K562 (cell line): ENCODE measurements around the gene VILL. TPM values are rescaled to one million over a fixed set of nuclear protein-coding genes. Genes with fewer than 3 reads are reported as not detected.

ENCODE experiments used
- ARID2 ChIP-seq: fragments of 450-650 bp; IDR thresholded peaks from 2 replicates; pipeline ENCODE4 v1.6.1; 2017; ENCODE audit warnings: antibody characterized with exemption, mild to moderate bottlenecking
- CBX8 ChIP-seq: fragments of 200-600 bp; sonication (generic); IDR thresholded peaks from 2 replicates; pipeline ENCODE4 v1.6.1; 2012; ENCODE audit warnings: borderline replicate concordance, mixed run types, low read depth, mild to moderate bottlenecking, moderate library complexity, mixed read lengths, low read length, control low read depth, inconsistent platforms; ENCODE audit not compliant: poor library complexity, severe bottlenecking; ENCODE audit errors: extremely low read depth
- CLOCK ChIP-seq: fragments of 250-450 bp; sonication (Bioruptor Pico); IDR thresholded peaks from 2 replicates; pipeline ENCODE4 v1.4.0; 2020; ENCODE audit warnings: mild to moderate bottlenecking, moderate library complexity, borderline replicate concordance
- CXXC5 ChIP-seq: fragments of 250-450 bp; sonication (Bioruptor Pico); IDR thresholded peaks from 2 replicates; pipeline ENCODE4 v1.8.0; 2022; ENCODE audit warnings: inconsistent platforms, mild to moderate bottlenecking, moderate library complexity
- EP300 ChIP-seq: IDR thresholded peaks from 2 replicates; pipeline ENCODE4 v1.6.1; 2012; ENCODE audit warnings: low read length, improper control_type of control experiment
- HSF4 ChIP-seq: fragments of 250-450 bp; sonication (Bioruptor Pico); IDR thresholded peaks from 2 replicates; pipeline ENCODE4 v2.1.2; 2022; ENCODE audit warnings: mild to moderate bottlenecking, moderate library complexity, borderline replicate concordance
- JUND ChIP-seq, 2 experiments: IDR thresholded peaks; 2 replicates in 1 of 2; 3 replicates in 1 of 2; pipeline ENCODE4 v1.6.1; 2011; ENCODE audit warnings: borderline replicate concordance in 2 of 2, low read depth in 2 of 2, low read length in 2 of 2, improper control_type of control experiment in 1 of 2, missing biosample characterization in 1 of 2, missing genetic modification characterization in 1 of 2, missing genetic modification reagents in 1 of 2
- KAT7 ChIP-seq: sonication (generic); formaldehyde crosslinking; IDR thresholded peaks from 2 replicates; pipeline ENCODE4 v1.8.0; 2022; ENCODE audit warnings: missing genetic modification reagents, mild to moderate bottlenecking, borderline replicate concordance
- NCOA1 ChIP-seq: fragments of 450-650 bp; IDR thresholded peaks from 2 replicates; pipeline ENCODE4 v1.6.1; 2016; ENCODE audit warnings: low read depth
- NFYB ChIP-seq: IDR thresholded peaks from 2 replicates; pipeline ENCODE4 v1.6.1; 2011; ENCODE audit warnings: mild to moderate bottlenecking, moderate library complexity; ENCODE audit not compliant: insufficient read length; ENCODE audit errors: extremely low read depth
- NR0B1 ChIP-seq: fragments of 450-650 bp; IDR thresholded peaks from one replicate; pipeline ENCODE4 v1.6.1; 2018; ENCODE audit warnings: mild to moderate bottlenecking, moderate library complexity; ENCODE audit not compliant: partially characterized antibody
- RFX7 ChIP-seq: fragments of 250-450 bp; sonication (Bioruptor Pico); IDR thresholded peaks from 2 replicates; pipeline ENCODE4 v1.5.1; 2021; ENCODE audit warnings: mild to moderate bottlenecking
- SMAD3 ChIP-seq: fragments of 450-650 bp; formaldehyde crosslinking; conservative IDR thresholded peaks from 2 replicates; pipeline ENCODE4 v1.4.0; 2020; ENCODE audit warnings: mild to moderate bottlenecking
- SMARCC2 ChIP-seq: fragments of 450-650 bp; IDR thresholded peaks from 2 replicates; pipeline ENCODE4 v1.6.1; 2017; ENCODE audit warnings: antibody characterized with exemption, moderate library complexity, mild to moderate bottlenecking, low read depth
- TARDBP ChIP-seq: fragments of 450-650 bp; IDR thresholded peaks from 2 replicates; pipeline ENCODE4 v1.6.1; 2016
- THRB ChIP-seq: fragments of 450-650 bp; formaldehyde crosslinking; conservative IDR thresholded peaks from 2 replicates; pipeline ENCODE4 v1.4.0; 2022; ENCODE audit warnings: mild to moderate bottlenecking, missing genetic modification characterization
- ZNF174 ChIP-seq: fragments of 250-450 bp; sonication (Bioruptor Pico); IDR thresholded peaks from 2 replicates; pipeline ENCODE4 v1.4.0; 2020; ENCODE audit warnings: mild to moderate bottlenecking
- ZNF224 ChIP-seq: sonication (generic); formaldehyde crosslinking; IDR thresholded peaks from 2 replicates; pipeline ENCODE4 v1.8.0; 2022; ENCODE audit warnings: mild to moderate bottlenecking, missing genetic modification reagents
- ZNF445 ChIP-seq: fragments of 250-450 bp; sonication (Bioruptor Pico); IDR thresholded peaks from 2 replicates; pipeline ENCODE4 v1.4.0; 2020; ENCODE audit warnings: low read depth, mild to moderate bottlenecking, moderate library complexity
- polyA plus RNA-seq, 8 experiments: library from polyadenylated mRNA; depleted of rRNA in 4 of 8; stranded (reverse) in 5 of 8; unstranded in 3 of 8; fragments of >200 nt; fragmentation: Nextera tagmentation in 2 of 8; fragmentation: Illumina TruSeq in 1 of 8; extraction: Ambion mirVana in 2 of 8; extraction: Trizol in 1 of 8; gene quantifications; 2 replicates each; pipeline versions ENCODE4 v1.2.1 to v1.2.3, GENCODE V29; 2011 to 2014; ENCODE audit warnings: inconsistent platforms in 1 of 8, missing spikeins in 1 of 8
- total RNA-seq, 7 experiments: library from RNA; depleted of rRNA in 6 of 7; stranded (reverse); fragments of >200 nt in 6 of 7; fragmentation: Illumina TruSeq in 2 of 7; extraction: Trizol in 2 of 7; gene quantifications; 2 replicates each; pipeline versions ENCODE4 v1.2.1 to v1.2.3, GENCODE V29; 2011 to 2021; ENCODE audit warnings: low replicate concordance in 1 of 7

VILL gene
- total and polyA plus RNA-seq, 9 of the 15 experiments (the other 6 are each of a cell fraction or from before 2014, with no cell fraction given): 0.11 to 16.0 (median 8.8) TPM

- no peak for TF ChIP-seq CBX8
- no peak for TF ChIP-seq SMAD3
- TF ChIP-seq NR0B1: no peak
- peak; percentile 74 for TF ChIP-seq NFYB
- TF ChIP-seq NCOA1: 0 out of 2 replicates have a peak, but pooled peaks have one; percentile 42
- peak; percentile 25 for TF ChIP-seq CXXC5
- no peak for TF ChIP-seq KAT7
- TF ChIP-seq SMARCC2: peak; percentile 22; the same call in 1 of the 2 replicates
- TF ChIP-seq ZNF174 (CRISPR knock-in tag): no peak
- TF ChIP-seq TARDBP: 0 out of 2 replicates have a peak, but pooled peaks have one; percentile 52
- no peak for TF ChIP-seq THRB (CRISPR knock-in tag)
- TF ChIP-seq ARID2: 0 out of 2 replicates have a peak, but pooled peaks have one; percentile 28
- TF ChIP-seq ZNF224 (CRISPR knock-in tag): no peak
- TF ChIP-seq JUND (IDR thresholded peaks at IDR 0.05; ENCODE audit: borderline replicate concordance, low read depth, low read length): peak; percentile 25; the same call in 1 of the 2 replicates
- no peak; the same call in 2 of the 3 replicates for TF ChIP-seq JUND (tag; IDR thresholded peaks at IDR 0.05; ENCODE audit: borderline replicate concordance, low read depth, low read length)
- no peak for TF ChIP-seq RFX7 (CRISPR knock-in tag)
- no peak for TF ChIP-seq HSF4 (CRISPR knock-in tag)
- peak; percentile 55; the same call in 1 of the 2 replicates for TF ChIP-seq EP300
- no peak for TF ChIP-seq ZNF445 (CRISPR knock-in tag)
- 0 out of 2 replicates have a peak, but pooled peaks have one; percentile 28 for TF ChIP-seq CLOCK (CRISPR knock-in tag)
Observed at GRCh38 chr3:38018296-38019266, 28.0 kb downstream of the VILL start (continued).
